HG03520 (cell line): Measurements from ENCODE around the gene OR8H2.
"Not testable (repeated sequence)": the region's sequence is repeated elsewhere in the genome, so short reads cannot be mapped to it uniquely, and the experiment has no call there.

ENCODE experiments used
- ATAC-seq: cut with Tn5 transposase; IDR thresholded peaks from one replicate; pipeline ENCODE4 v1.9.1; 2021; ENCODE audit warnings: mild to moderate bottlenecking, moderate library complexity; ENCODE audit not compliant: unreplicated experiment

OR8H2 gene

GRCh38 chr11:56103210-56103737 is at the start of gene OR8H2:
TSS of gene OR8H2 (plus strand) at chr11:56103687. CDS start at chr11:56105043, 1,356 bp downstream.
- ATAC-seq: no peak

- not testable (repeated sequence) for ATAC-seq
Measured at GRCh38 chr11:56056366-56056765, 47.1 kb upstream of the OR8H2 start.

- not testable (repeated sequence) for ATAC-seq
Measured at GRCh38 chr11:56057661-56058237, 45.7 kb upstream of the OR8H2 start.

- not testable (repeated sequence) for ATAC-seq
Measured at GRCh38 chr11:56058260-56058780, 45.2 kb upstream of the OR8H2 start.

GRCh38 chr11:56066980-56067379 is 36.5 kb upstream of the OR8H2 start:
- ATAC-seq: no peak

- ATAC-seq: no peak
Measured at GRCh38 chr11:56089697-56090096, 13.8 kb upstream of the OR8H2 start.

GRCh38 chr11:56093008-56093407 is 10.5 kb upstream of the OR8H2 start, which contains the start of gene OR8I2:
TSS of gene OR8I2 (plus strand) at chr11:56093308. CDS start at chr11:56093308, 0 bp downstream.
- no peak for ATAC-seq

GRCh38 chr11:56122073-56122472 is 18.6 kb downstream of the OR8H2 start, which contains the start of gene OR8H3:
TSS of gene OR8H3 (plus strand) at chr11:56122373. CDS start at chr11:56122373, 0 bp downstream.
- no peak for ATAC-seq

- no peak for ATAC-seq
Measured at GRCh38 chr11:56140151-56140661, 36.7 kb downstream of the OR8H2 start, which contains the start of gene OR8J3. TSS of gene OR8J3 (minus strand) at chr11:56140201. CDS start at chr11:56137718, 2,483 bp downstream.

- ATAC-seq: not testable (repeated sequence)
Measured at GRCh38 chr11:56143681-56144080, 40.2 kb downstream of the OR8H2 start.

GRCh38 chr11:56151376-56151775 is 47.9 kb downstream of the OR8H2 start:
- ATAC-seq: no peak

- no peak for ATAC-seq
Measured at GRCh38 chr11:56152333-56152732, 48.8 kb downstream of the OR8H2 start.
